ENCODE measurements around the gene ITGB1. TPM values are rescaled to one million over a fixed set of nuclear protein-coding genes. Genes with fewer than 3 reads are reported as not detected.

The ITGB1 gene
- total and polyA plus RNA-seq, 10 of the 15 experiments (the other 5 are each of a cell fraction or from before 2014, with no cell fraction given) = 2.8 to 20.7 (median 10.4) TPM

DNA sequence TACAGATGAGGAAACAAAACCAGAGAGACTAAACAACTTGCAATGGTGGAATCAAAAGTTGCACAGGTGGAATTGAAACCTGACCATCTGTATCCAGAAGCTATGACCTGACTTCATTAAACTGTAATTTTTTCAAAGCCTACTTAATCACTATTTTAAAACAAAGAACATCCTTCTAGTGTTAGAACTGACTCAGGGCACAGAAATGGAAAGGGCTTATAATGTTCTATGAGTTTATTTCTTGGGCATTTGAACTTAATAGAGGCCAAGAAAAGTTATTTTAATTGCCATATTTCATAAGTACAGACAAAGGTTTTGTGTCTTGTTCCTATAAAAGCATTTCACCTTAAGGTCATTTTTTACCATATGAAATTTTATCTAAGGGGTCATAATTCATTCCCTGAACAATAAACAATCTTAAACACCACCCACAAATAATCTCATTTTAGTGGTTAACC lies 8.8 kb downstream of the ITGB1 start:
- ChIA-PET SMC1A (ENCODE audit: uncharacterized antibody, unreplicated experiment) (no interaction called here), CTCF (no interaction called here), POLR2A (no interaction called here), RAD21 (ENCODE audit: unreplicated experiment) (no interaction called here)
- H4K20me1 ChIP-seq (ENCODE audit: control insufficient read depth, insufficient read depth) = no peaks in the 10 kb centered on the region
- in situ Hi-C loops (cut with MboI) (no loop called here), intact Hi-C loops (cut with micrococcal nuclease; ENCODE audit: unreplicated experiment) (no loop called here)
- no peaks in the 10 kb centered on the region for H3K36me3 ChIP-seq (ENCODE audit: control insufficient read depth in 2 of 2, insufficient read depth in 2 of 2, low read length in 1 of 2)
- H3K27ac ChIP-seq (ENCODE audit: control insufficient read depth, insufficient read depth) = no peak overlapping the region
- FAIRE-seq (no peak), ATAC-seq (peak; percentile 34; the same call in 1 of the 3 replicates), DNase-seq (ENCODE audit: low read depth, low spot score) (no peak)
- H3K27me3 ChIP-seq (replicated peaks in 1 of 2; ENCODE audit: control insufficient read depth in 2 of 2, insufficient read depth in 2 of 2, low read length in 1 of 2) = no peaks in the 10 kb centered on the region
- no TSS peak for BruUV-seq (replicated peaks)
- no peaks in the 10 kb centered on the region; the same call in 2 of the 3 replicates for H3K9me3 ChIP-seq (replicated peaks; ENCODE audit: control insufficient read depth, insufficient read depth, low read length)
- no peak overlapping the region for H3K9ac ChIP-seq (ENCODE audit: control insufficient read depth, insufficient read depth, low read length)
- peaks cover 8% of the 10 kb centered on the region for H3K4me1 ChIP-seq (ENCODE audit: control insufficient read depth, insufficient read depth, low read length)
- H3K4me2 ChIP-seq (ENCODE audit: control insufficient read depth, insufficient read depth) = no peak overlapping the region
- peaks cover 38% of the 10 kb centered on the region for H3K79me2 ChIP-seq (ENCODE audit: control insufficient read depth, insufficient read depth, low read length)
- H2AFZ ChIP-seq (ENCODE audit: control insufficient read depth, low read depth, low read length) = no peak overlapping the region
- TF ChIP-seq, protein P1, sequence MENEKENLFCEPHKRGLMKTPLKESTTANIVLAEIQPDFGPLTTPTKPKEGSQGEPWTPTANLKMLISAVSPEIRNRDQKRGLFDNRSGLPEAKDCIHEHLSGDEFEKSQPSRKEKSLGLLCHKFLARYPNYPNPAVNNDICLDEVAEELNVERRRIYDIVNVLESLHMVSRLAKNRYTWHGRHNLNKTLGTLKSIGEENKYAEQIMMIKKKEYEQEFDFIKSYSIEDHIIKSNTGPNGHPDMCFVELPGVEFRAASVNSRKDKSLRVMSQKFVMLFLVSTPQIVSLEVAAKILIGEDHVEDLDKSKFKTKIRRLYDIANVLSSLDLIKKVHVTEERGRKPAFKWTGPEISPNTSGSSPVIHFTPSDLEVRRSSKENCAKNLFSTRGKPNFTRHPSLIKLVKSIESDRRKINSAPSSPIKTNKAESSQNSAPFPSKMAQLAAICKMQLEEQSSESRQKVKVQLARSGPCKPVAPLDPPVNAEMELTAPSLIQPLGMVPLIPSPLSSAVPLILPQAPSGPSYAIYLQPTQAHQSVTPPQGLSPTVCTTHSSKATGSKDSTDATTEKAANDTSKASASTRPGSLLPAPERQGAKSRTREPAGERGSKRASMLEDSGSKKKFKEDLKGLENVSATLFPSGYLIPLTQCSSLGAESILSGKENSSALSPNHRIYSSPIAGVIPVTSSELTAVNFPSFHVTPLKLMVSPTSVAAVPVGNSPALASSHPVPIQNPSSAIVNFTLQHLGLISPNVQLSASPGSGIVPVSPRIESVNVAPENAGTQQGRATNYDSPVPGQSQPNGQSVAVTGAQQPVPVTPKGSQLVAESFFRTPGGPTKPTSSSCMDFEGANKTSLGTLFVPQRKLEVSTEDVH (IDR thresholded peaks at IDR 0.05; ENCODE audit: low read depth, partially characterized antibody) = no peak
- TF ChIP-seq ZNF384 (IDR thresholded peaks at IDR 0.05; ENCODE audit: borderline replicate concordance, low read depth, low read length) (no peak), NBN (IDR thresholded peaks at IDR 0.05) (no peak), ZSCAN29 (IDR thresholded peaks at IDR 0.05) (no peak), CBX3 (IDR thresholded peaks at IDR 0.05; ENCODE audit: borderline replicate concordance, low read depth) (no peak), ZZZ3 (IDR thresholded peaks at IDR 0.05; ENCODE audit: control insufficient read depth, insufficient read length, low read depth) (no peak), CBFB (IDR thresholded peaks at IDR 0.05; ENCODE audit: low read depth) (no peak), CREM (IDR thresholded peaks at IDR 0.05; ENCODE audit: low read depth) (no peak)
- TF ChIP-seq, protein P2, sequence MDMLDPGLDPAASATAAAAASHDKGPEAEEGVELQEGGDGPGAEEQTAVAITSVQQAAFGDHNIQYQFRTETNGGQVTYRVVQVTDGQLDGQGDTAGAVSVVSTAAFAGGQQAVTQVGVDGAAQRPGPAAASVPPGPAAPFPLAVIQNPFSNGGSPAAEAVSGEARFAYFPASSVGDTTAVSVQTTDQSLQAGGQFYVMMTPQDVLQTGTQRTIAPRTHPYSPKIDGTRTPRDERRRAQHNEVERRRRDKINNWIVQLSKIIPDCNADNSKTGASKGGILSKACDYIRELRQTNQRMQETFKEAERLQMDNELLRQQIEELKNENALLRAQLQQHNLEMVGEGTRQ (IDR thresholded peaks at IDR 0.05; ENCODE audit: borderline replicate concordance, low read depth, low read length) = no peak
- TF ChIP-seq, protein P3, sequence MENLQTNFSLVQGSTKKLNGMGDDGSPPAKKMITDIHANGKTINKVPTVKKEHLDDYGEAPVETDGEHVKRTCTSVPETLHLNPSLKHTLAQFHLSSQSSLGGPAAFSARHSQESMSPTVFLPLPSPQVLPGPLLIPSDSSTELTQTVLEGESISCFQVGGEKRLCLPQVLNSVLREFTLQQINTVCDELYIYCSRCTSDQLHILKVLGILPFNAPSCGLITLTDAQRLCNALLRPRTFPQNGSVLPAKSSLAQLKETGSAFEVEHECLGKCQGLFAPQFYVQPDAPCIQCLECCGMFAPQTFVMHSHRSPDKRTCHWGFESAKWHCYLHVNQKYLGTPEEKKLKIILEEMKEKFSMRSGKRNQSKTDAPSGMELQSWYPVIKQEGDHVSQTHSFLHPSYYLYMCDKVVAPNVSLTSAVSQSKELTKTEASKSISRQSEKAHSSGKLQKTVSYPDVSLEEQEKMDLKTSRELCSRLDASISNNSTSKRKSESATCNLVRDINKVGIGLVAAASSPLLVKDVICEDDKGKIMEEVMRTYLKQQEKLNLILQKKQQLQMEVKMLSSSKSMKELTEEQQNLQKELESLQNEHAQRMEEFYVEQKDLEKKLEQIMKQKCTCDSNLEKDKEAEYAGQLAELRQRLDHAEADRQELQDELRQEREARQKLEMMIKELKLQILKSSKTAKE (IDR thresholded peaks at IDR 0.05; ENCODE audit: low read depth, poor library complexity, severe bottlenecking) = no peak
- no peak overlapping the region for H3K4me3 ChIP-seq
